Endodermal cell (in vitro differentiated cells): ENCODE results near the gene CNGB1. TPM values are rescaled to one million over a fixed set of nuclear protein-coding genes. Genes with fewer than 3 reads are reported as not detected.
A peak's percentile ranks its signal among the peaks of the same experiment; 100 is the strongest.

ENCODE experiments used
- DNase-seq: peaks from one replicate; pipeline ENCODE4 v3.0.0-alpha.2; 2017
- H3K27ac ChIP-seq: 2 replicates; pipeline ENCODE4 v1.5.1; 2013; ENCODE audit warnings: mild to moderate bottlenecking, low read depth, low read length, moderate library complexity
- H3K27me3 ChIP-seq: 2 replicates; pipeline ENCODE4 v1.6.1; 2013; ENCODE audit warnings: mild to moderate bottlenecking, low read length, moderate library complexity; ENCODE audit not compliant: insufficient read depth, control insufficient read depth, poor library complexity, severe bottlenecking
- H3K36me3 ChIP-seq: 2 replicates; pipeline ENCODE4 v1.7.0; 2013; ENCODE audit warnings: mild to moderate bottlenecking, low read length, moderate library complexity; ENCODE audit not compliant: control insufficient read depth, insufficient read depth
- H3K4me1 ChIP-seq: one replicate; pipeline ENCODE4 v1.7.0; 2013; ENCODE audit warnings: low read length; ENCODE audit not compliant: control insufficient read depth, insufficient read depth
- H3K4me3 ChIP-seq: 2 replicates; pipeline ENCODE4 v1.5.1; 2013; ENCODE audit warnings: mild to moderate bottlenecking, low read length, moderate library complexity
- H3K9ac ChIP-seq: 2 replicates; pipeline ENCODE4 v1.6.1; 2013; ENCODE audit warnings: mild to moderate bottlenecking, low read length, moderate library complexity; ENCODE audit not compliant: poor library complexity, severe bottlenecking; ENCODE audit errors: extremely low read depth
- H3K9me3 ChIP-seq: 2 replicates; pipeline ENCODE4 v1.6.1; 2013; ENCODE audit warnings: mild to moderate bottlenecking, low read length, moderate library complexity; ENCODE audit not compliant: control insufficient read depth
- H3K27ac Mint-ChIP-seq: 2 replicates; pipeline ENCODE4 v1.8.0; 2020; ENCODE audit warnings: mixed read lengths
- H3K27me3 Mint-ChIP-seq: 2 replicates; pipeline ENCODE4 v1.8.0; 2021; ENCODE audit warnings: mild to moderate bottlenecking, mixed read lengths; ENCODE audit not compliant: insufficient read depth
- H3K36me3 Mint-ChIP-seq: 2 replicates; pipeline ENCODE4 v1.8.0; 2020; ENCODE audit warnings: low read depth, mixed read lengths
- H3K4me1 Mint-ChIP-seq: 2 replicates; pipeline ENCODE4 v1.8.0; 2020; ENCODE audit warnings: mixed read lengths
- H3K4me3 Mint-ChIP-seq: 2 replicates; pipeline ENCODE4 v1.8.0; 2020; ENCODE audit warnings: mild to moderate bottlenecking, moderate library complexity, mixed read lengths
- H3K9me3 Mint-ChIP-seq: 2 replicates; pipeline ENCODE4 v1.8.0; 2020; ENCODE audit warnings: mild to moderate bottlenecking, mixed read lengths
- CTCF ChIP-seq: fragments of 200-600 bp; sonication (generic); conservative IDR thresholded peaks from 2 replicates; pipeline ENCODE4 v1.5.0; 2021; ENCODE audit warnings: antibody characterized with exemption, mild to moderate bottlenecking
- whole genome bisulfite sequencing, 2 experiments: methylation state at CpG; one replicate each; pipeline versions ENCODE4 v1.1.5 to v1.1.7; 2013; ENCODE audit warnings: missing lambda C conversion rate in 2 of 2, mixed read lengths in 1 of 2; ENCODE audit not compliant: insufficient coverage in 1 of 2, insufficient read length in 1 of 2; 5-methylcytosine and 5-hydroxymethylcytosine counted together
- total RNA-seq, 2 donors: library from RNA; stranded (reverse); fragmentation: NEBNext Ultra II Directional in 1 of 2; extraction: Animal tissue kit (Norgen Biotek cat#: 25700) in 1 of 2; gene quantifications; 2 replicates in 1 of 2; 3 replicates in 1 of 2; pipeline ENCODE4 v1.2.1, GENCODE V29; 2021

The CNGB1 gene
- total RNA-seq, 2 donors from 2014 or later, result 0.29 to 0.60 TPM

GRCh38 chr16:58002936-58003335 lies 32.0 kb upstream of the CNGB1 start:
- no peak overlapping the region for H3K27ac ChIP-seq
- Mint-ChIP-seq H3K4me1 (peaks cover 23% of the 10 kb centered on the region), H3K4me3 (peak overlapping the region; percentile 89), H3K36me3 (peaks cover 53% of the 10 kb centered on the region), H3K27ac (no peak overlapping the region), H3K9me3 (peaks cover 10% of the 10 kb centered on the region), H3K27me3 (no peaks in the 10 kb centered on the region)
- no peak overlapping the region for H3K9ac ChIP-seq
- H3K27me3 ChIP-seq, result no peaks in the 10 kb centered on the region
- peak overlapping the region; percentile 87 for H3K4me3 ChIP-seq
- peaks cover 16% of the 10 kb centered on the region for H3K4me1 ChIP-seq
- H3K9me3 ChIP-seq, result peaks cover 19% of the 10 kb centered on the region
- TF ChIP-seq CTCF, result no peak
- no peak for DNase-seq
- H3K36me3 ChIP-seq, result peaks cover 53% of the 10 kb centered on the region
- 94 to 96% methylated on average over 5 of the region's 5 CpGs for WGBS, 2 experiments

GRCh38 chr16:58002416-58002800 lies 31.5 kb upstream of the CNGB1 start:
- no peak overlapping the region for H3K27ac ChIP-seq
- Mint-ChIP-seq H3K36me3 (peaks cover 54% of the 10 kb centered on the region), H3K27ac (no peak overlapping the region), H3K4me1 (peaks cover 23% of the 10 kb centered on the region), H3K4me3 (peak overlapping the region; percentile 89), H3K9me3 (peaks cover 9% of the 10 kb centered on the region), H3K27me3 (no peaks in the 10 kb centered on the region)
- 89 to 93% methylated on average over 6 to 9 of the region's 9 CpGs for WGBS, 2 experiments
- no peaks in the 10 kb centered on the region for H3K27me3 ChIP-seq
- peaks cover 53% of the 10 kb centered on the region for H3K36me3 ChIP-seq
- H3K4me3 ChIP-seq, result peak overlapping the region; percentile 87
- DNase-seq, result no peak
- H3K4me1 ChIP-seq, result peaks cover 16% of the 10 kb centered on the region
- H3K9ac ChIP-seq, result no peak overlapping the region
- H3K9me3 ChIP-seq, result peaks cover 19% of the 10 kb centered on the region
- no peak for TF ChIP-seq CTCF

- Histone ChIP-seq H3K4me1 (peaks cover 16% of the 10 kb centered on the region), H3K36me3 (peaks cover 48% of the 10 kb centered on the region), H3K4me3 (peak overlapping the region; percentile 87), H3K9me3 (peaks cover 14% of the 10 kb centered on the region), H3K27ac (no peak overlapping the region), H3K27me3 (no peaks in the 10 kb centered on the region), H3K9ac (peak overlapping the region; percentile 56)
- Mint-ChIP-seq H3K9me3 (peaks cover 6% of the 10 kb centered on the region), H3K4me1 (peaks cover 23% of the 10 kb centered on the region), H3K27me3 (no peaks in the 10 kb centered on the region), H3K4me3 (peak overlapping the region; percentile 89), H3K27ac (peak overlapping the region; percentile 97), H3K36me3 (peaks cover 56% of the 10 kb centered on the region)
- DNase-seq, result no peak
- TF ChIP-seq CTCF, result no peak
- WGBS, 2 experiments, result 46 to 47% methylated on average over 10 of the region's 10 CpGs
Measured at GRCh38 chr16:58001781-58002415, 31.0 kb upstream of the CNGB1 start.
